Fibroblast of mammary gland (primary cell): ENCODE results near the gene SECISBP2.

Experiments
- DNase-seq: peaks from one replicate; pipeline ENCODE4 v3.0.0-alpha.2; 2010; ENCODE audit warnings: low read depth
- H3K4me3 ChIP-seq: 2 replicates; pipeline ENCODE4 v1.5.1; 2011; ENCODE audit warnings: low read depth, mild to moderate bottlenecking, low read length, moderate library complexity; ENCODE audit not compliant: control insufficient read depth
- TF ChIP-seq, protein P1 (sequence below): conservative IDR thresholded peaks from 2 replicates; pipeline ENCODE4 v1.5.1; 2011; ENCODE audit warnings: low read depth, low read length, inconsistent platforms; ENCODE audit not compliant: control insufficient read depth, insufficient read depth

Gene SECISBP2

DNA sequence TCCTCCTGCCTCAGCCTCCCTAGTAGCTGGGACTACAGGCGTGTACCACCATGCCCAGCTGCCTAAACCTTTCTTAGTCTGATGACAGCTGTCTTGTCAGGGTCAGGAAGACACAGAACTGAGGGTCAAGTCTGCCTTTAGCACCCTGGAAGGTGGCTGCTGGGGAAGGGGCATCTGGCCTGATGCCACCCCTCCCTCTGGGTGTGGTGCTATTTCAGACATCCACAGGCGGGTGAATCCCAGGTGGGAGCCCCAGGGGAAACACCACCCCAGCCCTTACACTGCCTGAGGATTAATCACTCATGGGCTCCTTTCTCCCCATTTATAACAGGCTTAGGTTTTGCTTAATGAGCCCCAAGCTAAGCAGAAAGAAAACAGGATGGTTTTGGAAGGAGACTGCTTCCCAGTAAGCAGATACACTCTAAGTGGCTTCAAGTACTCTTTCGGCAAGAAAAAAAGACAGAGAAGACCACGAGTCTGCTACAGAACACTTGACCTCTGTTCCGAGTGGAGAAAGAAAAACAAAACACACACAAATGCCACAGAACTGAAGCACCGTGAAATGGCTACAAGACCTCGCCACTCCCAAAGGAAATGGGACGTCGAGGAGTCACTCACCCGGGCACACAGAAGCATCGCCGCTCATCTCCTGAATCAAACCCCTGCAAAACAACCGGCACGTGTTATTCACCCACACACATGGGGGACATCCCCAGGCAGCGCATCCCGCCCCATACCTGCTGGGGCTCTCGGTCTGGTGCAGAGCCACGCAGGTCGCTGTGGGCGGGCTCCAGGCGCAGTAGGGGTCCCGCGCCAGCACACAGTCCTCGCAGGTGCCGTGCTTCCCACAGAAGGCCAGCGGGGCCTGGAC is 62.4 kb downstream of the SECISBP2 start:
- TF ChIP-seq, protein P1, sequence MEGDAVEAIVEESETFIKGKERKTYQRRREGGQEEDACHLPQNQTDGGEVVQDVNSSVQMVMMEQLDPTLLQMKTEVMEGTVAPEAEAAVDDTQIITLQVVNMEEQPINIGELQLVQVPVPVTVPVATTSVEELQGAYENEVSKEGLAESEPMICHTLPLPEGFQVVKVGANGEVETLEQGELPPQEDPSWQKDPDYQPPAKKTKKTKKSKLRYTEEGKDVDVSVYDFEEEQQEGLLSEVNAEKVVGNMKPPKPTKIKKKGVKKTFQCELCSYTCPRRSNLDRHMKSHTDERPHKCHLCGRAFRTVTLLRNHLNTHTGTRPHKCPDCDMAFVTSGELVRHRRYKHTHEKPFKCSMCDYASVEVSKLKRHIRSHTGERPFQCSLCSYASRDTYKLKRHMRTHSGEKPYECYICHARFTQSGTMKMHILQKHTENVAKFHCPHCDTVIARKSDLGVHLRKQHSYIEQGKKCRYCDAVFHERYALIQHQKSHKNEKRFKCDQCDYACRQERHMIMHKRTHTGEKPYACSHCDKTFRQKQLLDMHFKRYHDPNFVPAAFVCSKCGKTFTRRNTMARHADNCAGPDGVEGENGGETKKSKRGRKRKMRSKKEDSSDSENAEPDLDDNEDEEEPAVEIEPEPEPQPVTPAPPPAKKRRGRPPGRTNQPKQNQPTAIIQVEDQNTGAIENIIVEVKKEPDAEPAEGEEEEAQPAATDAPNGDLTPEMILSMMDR, result no peak
- no peak for DNase-seq
- H3K4me3 ChIP-seq, result no peak overlapping the region

DNA sequence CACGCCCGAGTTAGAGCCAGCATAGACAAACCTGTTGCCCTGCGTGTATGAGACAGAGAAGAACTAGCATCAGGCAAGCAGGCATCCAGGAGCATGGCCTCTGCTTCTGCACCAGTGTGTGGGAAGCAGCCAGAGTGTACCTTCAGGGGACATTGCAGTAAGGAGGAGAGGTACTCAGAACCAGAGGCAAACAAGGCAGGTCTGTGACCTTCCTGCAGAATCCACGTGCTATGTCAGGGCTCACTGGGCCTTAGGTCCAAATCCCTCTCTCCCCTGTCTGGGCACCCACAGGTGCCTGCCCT is 63.0 kb downstream of the SECISBP2 start:
- no peak overlapping the region for H3K4me3 ChIP-seq
- DNase-seq, result no peak
- TF ChIP-seq, protein P1, result no peak

DNA sequence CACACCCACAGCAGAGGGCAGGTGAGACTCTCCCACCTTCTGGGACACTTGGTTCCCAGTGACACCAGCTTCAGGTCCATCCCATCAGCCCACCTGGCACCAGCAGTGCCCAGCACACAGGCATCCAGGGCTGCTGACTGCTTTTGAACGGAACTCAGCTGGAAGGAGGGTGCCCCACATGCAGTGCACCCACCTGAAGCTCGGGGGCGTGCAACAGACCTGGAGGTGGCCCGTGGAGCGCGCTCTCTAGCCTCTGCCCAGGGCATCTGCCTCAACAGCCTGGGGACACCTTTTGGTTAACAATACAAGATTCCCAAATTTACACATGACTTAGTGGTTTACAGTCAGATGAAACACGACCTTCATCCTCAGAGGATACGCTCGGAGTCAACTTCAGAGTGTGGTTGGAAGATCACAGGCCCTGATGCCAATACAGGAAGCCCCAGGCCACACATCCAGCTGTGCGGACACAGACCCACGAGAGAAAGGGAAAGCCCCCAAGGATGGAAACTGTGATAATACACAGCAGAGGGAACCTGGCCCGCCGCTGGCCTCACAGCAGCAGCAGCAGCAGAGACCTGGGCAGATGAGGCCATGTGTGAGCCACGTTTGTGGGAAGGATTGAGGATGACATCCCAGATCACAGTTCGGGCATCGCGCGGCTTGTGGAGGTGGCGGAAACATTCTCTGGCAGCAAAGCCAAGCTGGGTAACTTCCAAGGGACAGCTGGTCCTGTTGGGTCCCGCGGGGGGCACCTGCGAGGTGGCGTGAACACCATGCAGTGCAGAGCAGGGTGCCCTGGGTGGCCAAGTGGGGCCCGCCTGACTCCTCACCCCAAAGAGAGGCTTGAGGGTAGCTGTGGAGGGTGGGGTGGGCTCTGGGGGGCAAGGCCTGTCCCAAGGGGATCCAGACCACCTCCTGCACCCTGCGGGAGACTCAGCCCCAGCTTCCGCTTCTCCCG is 64.0 kb downstream of the SECISBP2 start:
- no peak for DNase-seq
- TF ChIP-seq, protein P1, result no peak
- no peak overlapping the region for H3K4me3 ChIP-seq

DNA sequence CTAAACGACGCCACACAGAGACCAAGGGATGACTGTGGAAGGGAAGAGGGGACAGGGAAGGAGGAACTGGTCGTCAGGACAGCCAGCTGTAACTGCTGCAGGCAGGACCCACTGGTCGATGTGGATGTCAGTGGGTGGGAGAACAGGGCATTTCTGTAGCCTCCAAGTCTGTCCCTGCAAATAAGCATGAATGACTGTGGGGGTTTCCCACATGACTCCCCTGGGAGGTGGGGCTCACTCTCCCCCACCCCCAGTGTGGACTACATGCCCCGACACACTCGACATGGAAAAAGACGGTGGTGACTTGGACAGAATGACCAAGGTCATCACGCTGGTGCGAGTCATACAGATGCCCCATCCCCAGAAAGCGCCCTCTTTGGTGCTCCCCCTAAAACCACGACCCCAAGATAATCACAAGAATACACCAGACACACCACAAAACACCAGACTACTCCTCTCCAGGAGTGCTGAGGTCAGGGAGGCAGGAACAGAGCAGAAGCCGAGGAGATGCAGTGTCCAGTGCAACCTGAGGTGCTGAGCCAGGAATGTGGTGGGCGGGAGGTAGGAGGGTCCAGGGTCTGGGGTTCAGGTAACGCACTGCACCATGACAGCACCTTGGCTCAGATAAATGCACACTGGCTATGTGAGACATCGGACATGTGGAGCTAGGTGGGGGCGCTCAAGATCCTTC is 64.9 kb downstream of the SECISBP2 start:
- H3K4me3 ChIP-seq, result no peak overlapping the region
- TF ChIP-seq, protein P1, result no peak
- no peak for DNase-seq

DNA sequence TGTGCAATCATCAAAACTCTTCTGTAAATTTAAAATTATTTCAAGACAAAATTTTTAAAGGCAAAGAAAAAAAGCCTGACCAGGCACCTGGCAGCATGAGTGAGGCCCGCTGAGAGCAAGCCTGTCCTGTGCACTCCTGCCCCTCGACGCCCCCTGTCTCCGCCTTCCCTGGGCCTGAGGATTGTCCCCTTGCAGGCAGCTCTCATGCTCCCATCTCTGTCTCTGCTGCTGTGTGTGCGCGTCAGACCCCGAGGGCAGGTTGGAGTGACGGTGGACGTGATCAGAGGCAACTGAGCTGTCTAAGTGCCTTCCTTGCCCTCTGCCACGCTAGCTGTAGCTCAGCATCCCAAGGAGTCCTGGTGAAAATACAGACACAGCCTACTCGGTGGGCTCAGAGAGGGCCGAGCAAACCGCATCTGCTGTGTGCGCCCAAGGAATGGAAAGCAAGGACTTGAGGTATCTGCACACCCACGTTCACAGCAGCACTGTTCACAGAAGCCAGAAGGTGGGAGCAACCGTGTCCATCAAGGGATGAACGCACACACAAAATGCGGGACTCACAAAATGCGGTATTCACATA is 65.5 kb downstream of the SECISBP2 start:
- DNase-seq, result no peak
- H3K4me3 ChIP-seq, result no peak overlapping the region
- TF ChIP-seq, protein P1, result no peak

DNA sequence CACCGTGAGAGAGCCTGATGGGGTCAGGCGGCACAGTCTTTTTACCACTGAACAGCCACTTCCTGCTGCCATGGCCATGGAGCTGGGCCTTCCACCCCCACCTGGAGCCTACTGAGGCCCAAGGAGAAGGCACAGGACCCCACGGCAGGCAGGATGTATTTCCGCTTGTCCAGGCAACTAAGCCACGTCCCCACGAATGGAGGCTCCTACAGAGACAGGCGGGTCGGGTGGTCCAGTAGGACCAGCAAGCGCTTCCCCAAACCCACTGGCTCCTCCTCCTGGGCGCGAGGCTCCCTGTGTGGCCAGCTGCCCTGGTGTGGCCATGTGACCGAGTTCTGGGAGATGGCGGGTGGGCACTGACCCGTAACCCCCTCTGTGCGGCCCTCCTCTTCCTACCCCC is 66.5 kb downstream of the SECISBP2 start:
- TF ChIP-seq, protein P1, result no peak
- H3K4me3 ChIP-seq, result no peak overlapping the region
- no peak for DNase-seq
